GM21367 (cell line): ENCODE results near the gene LILRA5.
"Not testable (repeated sequence)": the region's sequence is repeated elsewhere in the genome, so short reads cannot be mapped to it uniquely, and the experiment has no call there.

Experiments used
- ATAC-seq: cut with Tn5 transposase; IDR thresholded peaks from one replicate; pipeline ENCODE4 v1.9.1; 2021; ENCODE audit not compliant: unreplicated experiment

Gene LILRA5

DNA sequence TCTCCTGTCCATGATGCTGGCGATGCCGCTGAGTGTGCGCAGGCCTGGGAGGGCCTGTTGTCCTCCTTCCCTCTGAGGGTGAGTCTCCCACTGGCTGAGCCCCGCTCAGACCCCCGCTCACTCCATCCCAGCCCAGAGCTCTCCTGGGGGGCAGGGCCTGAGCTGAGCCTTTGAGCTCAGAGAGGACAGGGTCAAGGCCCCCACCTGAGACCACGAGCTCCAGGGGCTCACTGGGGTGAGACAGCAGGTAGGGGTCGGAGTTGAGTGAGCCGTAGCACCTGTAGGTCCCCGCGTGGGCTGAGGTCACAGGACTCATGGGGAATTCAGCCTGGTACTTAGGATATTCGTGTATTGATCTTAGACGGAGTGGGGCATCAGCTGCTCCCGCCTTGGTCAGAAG, 34.9 kb downstream of the LILRA5 start:
- ATAC-seq: not testable (repeated sequence)

DNA sequence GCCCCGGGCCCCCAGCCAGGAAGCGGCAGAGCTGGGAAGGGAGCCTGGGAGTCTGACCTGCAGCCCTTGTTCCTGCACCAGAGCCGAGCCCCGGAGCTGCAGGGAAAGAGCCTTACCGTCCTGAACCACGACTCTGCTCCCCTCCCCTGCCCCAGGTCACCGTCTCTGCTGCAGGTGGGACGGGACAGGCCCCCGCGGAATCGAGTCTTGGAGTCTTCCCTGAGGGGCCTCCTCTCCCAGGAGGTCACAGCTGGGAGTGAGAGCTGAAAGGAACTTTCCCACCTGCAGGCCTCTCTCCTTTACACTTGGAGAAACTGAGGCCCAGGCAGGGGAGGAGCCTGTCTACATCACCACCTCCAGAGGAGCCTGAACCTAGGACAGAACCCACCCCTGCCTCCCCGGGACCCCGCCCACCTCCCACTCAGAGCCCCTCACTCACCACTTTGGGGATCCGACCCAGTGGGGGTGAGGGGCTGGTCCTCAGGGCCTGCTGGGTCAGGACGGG, 35.8 kb downstream of the LILRA5 start:
- not testable (repeated sequence) for ATAC-seq

DNA sequence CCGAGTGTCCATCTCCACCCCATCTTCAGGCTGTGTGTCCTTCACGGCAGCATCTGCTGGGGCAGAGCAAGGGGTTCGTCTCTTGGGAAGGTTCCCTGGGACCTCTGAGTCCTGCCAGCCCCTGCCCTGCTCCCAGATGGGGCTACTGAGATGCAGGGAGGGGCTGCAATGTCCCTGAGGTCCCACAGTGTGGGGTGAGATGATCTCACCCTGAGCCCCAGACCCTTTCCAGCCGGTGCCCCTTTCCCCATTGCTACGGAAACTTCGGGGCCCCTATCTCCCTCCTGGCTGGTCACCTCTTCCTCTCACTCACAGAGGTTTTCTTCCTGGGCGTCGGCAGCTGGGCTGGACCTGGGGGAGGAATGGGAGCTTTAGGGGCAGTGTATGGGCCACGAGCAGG, 37.0 kb downstream of the LILRA5 start:
- no peak for ATAC-seq

DNA sequence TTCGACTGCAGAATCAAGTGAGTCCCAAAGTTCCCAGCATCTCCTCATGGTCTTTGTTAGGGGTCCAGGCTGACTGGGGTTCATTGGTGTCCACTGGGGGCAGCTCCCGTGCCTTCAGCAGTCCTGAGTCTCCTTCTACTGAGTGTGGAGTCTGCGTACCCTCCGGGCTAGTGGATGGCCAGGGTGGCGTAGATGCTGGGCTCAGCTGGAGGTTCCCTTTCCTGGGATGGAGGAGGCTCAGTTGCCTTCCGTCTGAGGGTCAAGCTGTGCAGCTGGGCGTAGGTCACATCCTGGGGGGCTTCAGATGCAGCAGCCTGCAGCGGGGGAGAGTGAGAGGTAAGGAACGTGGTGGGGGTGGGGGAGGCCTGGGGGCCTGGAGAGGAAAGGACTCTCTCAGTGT, 38.5 kb downstream of the LILRA5 start:
- ATAC-seq: not testable (repeated sequence)

DNA sequence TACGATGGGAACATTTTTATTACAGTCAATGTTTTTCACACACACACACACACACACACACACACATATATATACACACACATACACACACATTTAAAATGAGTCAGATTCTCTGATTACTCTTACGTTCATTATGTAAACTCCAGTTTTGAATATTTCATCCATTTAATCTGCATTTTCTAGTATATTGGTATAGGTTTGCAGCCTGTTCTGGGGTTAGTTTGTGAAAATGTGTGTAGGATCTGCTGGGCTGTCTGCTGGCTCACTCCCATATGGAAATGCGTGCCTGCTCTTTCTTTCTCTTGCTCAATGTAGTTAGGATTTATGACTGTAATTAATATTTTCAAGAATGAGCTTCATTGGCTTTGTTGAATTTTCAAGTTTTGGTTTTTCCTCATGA, 39.1 kb downstream of the LILRA5 start:
- ATAC-seq: no peak

DNA sequence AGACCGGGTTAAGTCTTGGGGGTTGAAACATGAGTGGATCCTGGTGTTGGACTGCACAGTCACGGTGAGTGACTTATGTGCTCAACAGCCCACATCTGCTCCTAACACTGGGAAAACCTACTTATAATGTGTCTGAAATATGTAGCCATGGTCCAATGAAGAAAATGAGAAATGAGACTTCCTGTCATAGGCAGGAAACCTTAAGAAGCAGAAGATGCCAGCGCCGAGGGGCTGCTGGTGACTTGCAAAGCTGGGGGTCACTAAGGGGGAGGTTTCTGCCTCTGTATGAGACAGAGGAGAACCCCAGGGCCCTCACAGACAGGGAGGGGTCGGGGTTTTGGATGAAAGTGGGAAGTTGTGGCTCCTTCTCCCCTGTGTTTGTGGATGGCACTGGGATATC, 40.8 kb downstream of the LILRA5 start:
- ATAC-seq: not testable (repeated sequence)

DNA sequence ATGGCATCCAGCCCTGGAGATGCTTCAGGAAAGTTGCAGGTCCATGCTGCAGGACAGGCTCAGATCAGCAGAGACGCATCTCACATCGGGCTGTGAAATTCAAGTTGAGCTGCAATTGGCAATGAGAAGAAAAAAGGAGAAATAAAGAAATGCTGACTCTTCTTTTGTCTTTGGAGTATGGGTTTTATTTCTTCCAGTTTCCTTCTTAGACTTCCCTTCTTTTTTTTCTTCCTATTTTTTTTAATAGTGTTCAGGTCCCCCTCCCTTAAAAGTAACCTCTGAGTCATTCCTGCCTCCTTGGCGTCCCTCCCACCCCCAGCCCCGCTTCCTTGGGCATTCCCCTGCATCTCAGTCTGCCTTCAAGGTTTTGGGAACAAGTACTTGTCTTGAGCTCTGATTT, 41.4 kb downstream of the LILRA5 start:
- ATAC-seq: not testable (repeated sequence)

DNA sequence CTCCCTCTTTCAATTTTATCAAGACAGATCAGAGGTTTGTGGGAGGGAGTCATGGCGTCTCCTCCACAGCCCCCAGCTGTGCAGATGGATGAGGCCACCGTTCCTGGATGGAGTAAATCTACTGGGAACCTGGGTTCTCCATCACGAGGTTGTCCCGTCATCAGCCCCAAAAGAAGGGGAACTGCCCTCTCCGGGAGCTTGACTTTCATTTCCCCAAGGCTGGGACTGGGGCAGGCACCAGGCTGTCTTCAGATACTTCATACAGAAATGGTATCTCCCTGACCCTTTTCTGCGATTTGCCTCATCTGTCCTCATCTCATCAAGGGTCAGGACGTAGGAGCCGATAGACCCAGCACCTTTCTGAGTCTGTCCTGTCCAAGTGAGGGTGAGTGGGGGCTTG, 41.9 kb downstream of the LILRA5 start:
- ATAC-seq: no peak

DNA sequence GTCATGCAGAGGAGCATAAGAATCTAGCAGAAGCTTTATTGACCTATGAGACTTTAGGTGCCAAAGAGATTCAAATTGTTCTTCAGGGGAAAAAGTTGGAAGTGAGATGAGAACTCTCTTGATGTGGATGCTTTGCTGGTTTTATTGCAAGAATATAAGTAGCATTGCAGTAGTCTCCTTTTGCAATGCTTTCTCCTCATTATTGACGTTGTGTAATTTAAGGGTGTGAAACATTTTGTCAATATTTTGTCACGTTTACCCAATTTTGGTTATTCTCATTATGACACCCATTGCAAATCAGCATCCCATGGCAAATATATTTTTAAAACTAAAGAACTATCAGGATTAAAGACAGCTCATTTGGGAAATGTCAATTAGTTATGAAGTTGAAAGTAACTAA, 44.0 kb downstream of the LILRA5 start:
- ATAC-seq: no peak

DNA sequence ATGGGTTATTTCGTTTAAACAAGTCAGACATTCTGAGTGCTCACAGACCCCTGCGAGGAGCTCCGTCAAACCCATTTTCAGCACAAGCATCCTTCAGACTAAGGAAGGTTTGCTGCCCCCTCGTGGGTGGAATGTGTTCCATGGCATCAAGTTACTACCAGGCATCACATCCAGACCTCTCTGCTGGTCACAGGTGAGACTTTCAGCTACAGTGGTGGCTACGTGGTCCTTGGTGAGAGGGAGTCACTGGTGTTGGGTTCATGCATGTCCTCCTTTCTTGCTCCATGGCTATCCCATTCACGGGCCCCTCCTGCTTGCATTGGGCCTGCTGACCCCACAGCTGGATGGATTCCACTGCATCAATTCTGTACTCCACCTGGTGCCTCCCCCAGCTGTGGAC, 46.8 kb downstream of the LILRA5 start:
- no peak for ATAC-seq

DNA sequence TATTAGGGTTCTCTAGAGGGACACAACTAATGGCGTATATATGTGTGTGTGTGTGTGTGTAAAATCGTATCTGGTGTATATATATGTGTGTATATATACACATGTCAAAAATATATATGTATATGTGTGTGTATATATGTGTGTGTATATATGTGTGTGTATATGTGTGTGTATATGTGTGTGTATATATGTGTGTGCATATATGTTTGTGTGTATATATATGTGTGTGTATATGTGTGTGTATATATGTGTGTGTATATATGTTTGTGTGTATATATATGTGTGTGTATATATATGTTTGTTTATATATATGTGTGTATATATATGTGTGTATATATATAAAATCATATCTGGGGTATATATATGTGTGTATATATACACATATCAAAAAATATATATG, 50.5 kb downstream of the LILRA5 start:
- no peak for ATAC-seq

DNA sequence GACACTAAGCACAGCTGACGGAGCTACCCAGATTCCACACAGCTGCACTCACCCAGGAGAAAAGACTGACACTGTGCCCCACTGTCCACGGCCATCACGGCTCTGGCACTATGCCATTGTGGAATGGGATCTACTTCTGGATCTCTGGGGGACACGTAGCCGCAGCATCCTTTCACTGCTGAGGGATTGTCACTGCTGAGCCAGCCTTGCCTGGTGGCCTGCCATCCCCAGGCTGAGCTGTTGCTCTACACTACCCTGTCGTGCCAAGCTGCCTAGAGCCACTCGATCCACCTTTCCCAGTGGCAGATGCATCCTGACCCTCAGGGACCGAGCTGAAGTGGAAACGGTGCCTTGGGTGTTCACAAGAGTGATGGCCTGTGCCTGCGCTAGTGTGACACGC, 50.9 kb downstream of the LILRA5 start:
- no peak for ATAC-seq

DNA sequence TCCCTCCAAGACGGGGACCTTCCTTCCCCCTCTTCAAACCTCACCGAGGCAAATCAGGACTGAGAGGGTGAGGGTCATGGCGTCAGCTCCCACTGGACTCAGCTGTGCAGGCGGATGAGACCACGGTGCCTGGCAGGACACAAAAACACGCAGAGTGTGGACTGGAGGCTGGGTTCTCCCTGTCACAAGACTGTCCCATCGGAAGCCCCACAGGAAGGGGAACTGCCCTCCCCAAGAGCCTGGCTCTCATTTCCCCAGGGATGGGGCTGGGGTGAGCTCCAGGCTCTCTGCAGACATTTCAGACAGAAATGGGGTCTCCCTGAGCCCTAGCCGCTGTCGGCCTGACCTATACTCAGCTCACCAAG, 55.9 kb downstream of the LILRA5 start, which contains the start of gene LILRB5:
Gene LILRB5, minus strand, starts transcription at position 158 of the 365 bp plus-strand sequence. Its CDS starts 80 bp downstream, at position 78.
- ATAC-seq: no peak
